Neural cell (in vitro differentiated cells): ENCODE results near the gene CSKMT. TPM values are rescaled to one million over a fixed set of nuclear protein-coding genes. Genes with fewer than 3 reads are reported as not detected.

ENCODE experiments used
- H2AFZ ChIP-seq: fragments of 200-600, 300-800 bp; sonication (generic), shearing (Covaris generic); 2 replicates; pipeline ENCODE4 v1.6.0; 2014; ENCODE audit warnings: low read depth, mild to moderate bottlenecking, antibody characterized with exemption, low read length, moderate library complexity
- H3F3A ChIP-seq: fragments of 200-600 bp; shearing (Covaris generic); 2 replicates; pipeline ENCODE4 v1.6.1; 2016; ENCODE audit warnings: mild to moderate bottlenecking, moderate library complexity, mixed read lengths, antibody characterized with exemption, low read length; ENCODE audit not compliant: insufficient read depth, poor library complexity, severe bottlenecking
- H3K27ac ChIP-seq: fragments of 200-600, 300-800 bp; sonication (generic), shearing (Covaris generic); 2 replicates; pipeline ENCODE4 v1.5.1; 2014; ENCODE audit warnings: mild to moderate bottlenecking, low read length, moderate library complexity
- H3K27me3 ChIP-seq: fragments of 300-800, 200-600 bp; sonication (generic), shearing (Covaris generic); 2 replicates; pipeline ENCODE4 v1.6.0; 2014; ENCODE audit warnings: mild to moderate bottlenecking, low read depth, low read length, moderate library complexity; ENCODE audit not compliant: insufficient read depth
- H3K36me3 ChIP-seq: fragments of 300-800, 200-600 bp; sonication (generic), shearing (Covaris generic); 2 replicates; pipeline ENCODE4 v1.5.1; 2014; ENCODE audit warnings: mild to moderate bottlenecking, antibody characterized with exemption, low read length, moderate library complexity; ENCODE audit not compliant: insufficient read depth
- H3K4me2 ChIP-seq: fragments of 300-800, 200-600 bp; sonication (generic), shearing (Covaris generic); 2 replicates; pipeline ENCODE4 v1.6.0; 2014; ENCODE audit warnings: mild to moderate bottlenecking, low read length
- H3K4me3 ChIP-seq: fragments of 300-800, 200-600 bp; sonication (generic), shearing (Covaris generic); 2 replicates; pipeline ENCODE4 v1.5.1; 2014; ENCODE audit warnings: mild to moderate bottlenecking, low read length, moderate library complexity
- H3K79me2 ChIP-seq: fragments of 200-600 bp; shearing (Covaris generic); replicated peaks from 2 replicates; pipeline ENCODE4 v1.6.0; 2014; ENCODE audit warnings: mild to moderate bottlenecking, low read length, moderate library complexity; ENCODE audit not compliant: insufficient read depth
- H3K9ac ChIP-seq: fragments of 300-800, 200-600 bp; sonication (generic), shearing (Covaris generic); 2 replicates; pipeline ENCODE4 v1.6.1; 2016; ENCODE audit warnings: mild to moderate bottlenecking, low read length, mixed read lengths
- H3K9me2 ChIP-seq: fragments of 200-600 bp; shearing (Covaris generic); 2 replicates; pipeline ENCODE4 v1.6.1; 2016; ENCODE audit warnings: mild to moderate bottlenecking, low read length, mixed read lengths; ENCODE audit not compliant: insufficient read depth
- H3K9me3 ChIP-seq: fragments of 200-600, 300-800 bp; sonication (generic), shearing (Covaris generic); 2 replicates; pipeline ENCODE4 v1.6.1; 2016; ENCODE audit warnings: mild to moderate bottlenecking, mixed run types, low read length, moderate library complexity, mixed read lengths
- H4K20me1 ChIP-seq: fragments of 200-600 bp; shearing (Covaris generic); 2 replicates; pipeline ENCODE4 v1.6.1; 2016; ENCODE audit warnings: mild to moderate bottlenecking, mixed run types; ENCODE audit not compliant: insufficient read depth
- CTCF ChIP-seq: fragments of 450-650 bp; IDR thresholded peaks from 2 replicates; pipeline ENCODE4 v1.5.1; 2014; ENCODE audit warnings: antibody characterized with exemption, mild to moderate bottlenecking, moderate library complexity; ENCODE audit not compliant: poor library complexity, severe bottlenecking
- EP300 ChIP-seq: fragments of 450-650 bp; conservative IDR thresholded peaks from 2 replicates; pipeline ENCODE4 v1.6.1; 2014; ENCODE audit warnings: antibody characterized with exemption, mild to moderate bottlenecking, moderate library complexity; ENCODE audit not compliant: poor library complexity, severe bottlenecking
- EZH2 ChIP-seq: fragments of 200-600, 300-800 bp; shearing (Covaris generic), sonication (generic); IDR thresholded peaks from 2 replicates; pipeline ENCODE4 v1.6.1; 2014; ENCODE audit warnings: antibody characterized with exemption, low read length, borderline replicate concordance, mild to moderate bottlenecking; ENCODE audit not compliant: insufficient read depth, poor library complexity, severe bottlenecking
- MXI1 ChIP-seq: fragments of 450-650 bp; conservative IDR thresholded peaks from 2 replicates; pipeline ENCODE4 v1.6.1; 2014; ENCODE audit warnings: antibody characterized with exemption, mild to moderate bottlenecking; ENCODE audit not compliant: poor library complexity, severe bottlenecking
- POLR2AphosphoS5 ChIP-seq: IDR thresholded peaks from 2 replicates; pipeline ENCODE4 v1.6.1; 2012
- RAD21 ChIP-seq: fragments of 450-650 bp; conservative IDR thresholded peaks from 2 replicates; pipeline ENCODE4 v1.6.1; 2014; ENCODE audit warnings: antibody characterized with exemption, mild to moderate bottlenecking, moderate library complexity
- REST ChIP-seq: IDR thresholded peaks from 2 replicates; pipeline ENCODE4 v1.6.1; 2012; ENCODE audit warnings: borderline replicate concordance
- SMC3 ChIP-seq: fragments of 450-650 bp; conservative IDR thresholded peaks from 2 replicates; pipeline ENCODE4 v1.6.1; 2014; ENCODE audit warnings: antibody characterized with exemption, mild to moderate bottlenecking, moderate library complexity; ENCODE audit not compliant: poor library complexity
- TAF1 ChIP-seq: IDR thresholded peaks from 2 replicates; pipeline ENCODE4 v1.6.1; 2012; ENCODE audit warnings: low read depth
- polyA plus RNA-seq: library from polyadenylated mRNA; depleted of rRNA; stranded (reverse); fragments of >200 nt; gene quantifications from 2 replicates; pipeline ENCODE4 v1.2.3, GENCODE V29; 2014

Gene CSKMT
- polyA plus RNA-seq, 1 donor from 2014 or later: 16.0 TPM

GRCh38 chr11:62664405-62665074 lies 572 bp upstream of the CSKMT start:
- Histone ChIP-seq H3K9me2 (no peaks in the 10 kb centered on the region), H3K27me3 (no peaks in the 10 kb centered on the region), H3K4me3 (peak overlapping the region; percentile 95), H3F3A (no peaks in the 10 kb centered on the region), H3K79me2 (peaks cover 10% of the 10 kb centered on the region), H3K9ac (peak overlapping the region; percentile 96), H2AFZ (peak overlapping the region; percentile 80), H3K4me2 (no peak overlapping the region), H3K36me3 (no peaks in the 10 kb centered on the region), H4K20me1 (no peaks in the 10 kb centered on the region), H3K27ac (peak overlapping the region; percentile 95), H3K9me3 (no peaks in the 10 kb centered on the region)
- TF ChIP-seq SMC3 (peak; percentile 24), REST (peak; percentile 86), MXI1 (peak; percentile 86), TAF1 (no peak), POLR2AphosphoS5 (no peak), EP300 (no peak), CTCF (no peak), EZH2 (no peak)

- no peaks in the 10 kb centered on the region for H3K36me3 ChIP-seq
- TF ChIP-seq MXI1 (no peak), EP300 (no peak), CTCF (no peak), EZH2 (no peak), TAF1 (no peak), SMC3 (no peak), RAD21 (no peak), REST (no peak), POLR2AphosphoS5 (no peak)
- peak overlapping the region; percentile 40 for H2AFZ ChIP-seq
- H4K20me1 ChIP-seq: no peaks in the 10 kb centered on the region
- H3F3A ChIP-seq: no peaks in the 10 kb centered on the region
- H3K79me2 ChIP-seq: peaks cover 10% of the 10 kb centered on the region
- H3K4me3 ChIP-seq: peak overlapping the region; percentile 95
- peak overlapping the region; percentile 95 for H3K27ac ChIP-seq
- H3K9ac ChIP-seq: peak overlapping the region; percentile 96
- H3K9me2 ChIP-seq: no peaks in the 10 kb centered on the region
- no peaks in the 10 kb centered on the region for H3K27me3 ChIP-seq
- H3K4me2 ChIP-seq: peak overlapping the region; percentile 78
- H3K9me3 ChIP-seq: no peaks in the 10 kb centered on the region
Observed at GRCh38 chr11:62665599-62666258, 617 bp downstream of the CSKMT start.
